ENCODE data around the gene AGO4.
"Not testable (repeated sequence)": the region's sequence is repeated elsewhere in the genome, so short reads cannot be mapped to it uniquely, and the experiment has no call there.

GRCh38 chr1:35776172-35776571 lies 31.6 kb upstream of the AGO4 start:
- not testable (repeated sequence) for TF ChIP-seq EZH2 (IDR thresholded peaks at IDR 0.05; ENCODE audit: low read depth, low read length, severe bottlenecking); POLR2AphosphoS5 (IDR thresholded peaks at IDR 0.05; ENCODE audit: low read depth, low read length); EGR1 (IDR thresholded peaks at IDR 0.05; ENCODE audit: borderline replicate concordance, low read depth, low read length); POLR2A (IDR thresholded peaks at IDR 0.05; ENCODE audit: control extremely low read depth in 1 of 2, low read depth in 2 of 2, low read length in 2 of 2); CHD7 (IDR thresholded peaks at IDR 0.05; ENCODE audit: insufficient replicate concordance, low read length); CTCF (IDR thresholded peaks at IDR 0.05; ENCODE audit: control extremely low read depth in 1 of 3, insufficient read depth in 1 of 3, low read depth in 1 of 3, low read length in 3 of 3); RNF2 (IDR thresholded peaks at IDR 0.05; ENCODE audit: borderline replicate concordance, low read depth, low read length, missing control alignments, poor library complexity, severe bottlenecking); CHD2 (IDR thresholded peaks at IDR 0.05; ENCODE audit: low read length); PHF8 (conservative IDR thresholded peaks at IDR 0.05; ENCODE audit: low read depth, low read length); FOSL1 (IDR thresholded peaks at IDR 0.05; ENCODE audit: insufficient read depth, low read depth, low read length); RAD21 (IDR thresholded peaks at IDR 0.05 in 1 of 2, conservative IDR thresholded peaks at IDR 0.05 in 1 of 2; ENCODE audit: low read depth in 2 of 2, low read length in 2 of 2); YY1 (IDR thresholded peaks at IDR 0.05; ENCODE audit: low read depth, low read length); SIN3A (conservative IDR thresholded peaks at IDR 0.05 in 1 of 2, IDR thresholded peaks at IDR 0.05 in 1 of 2; ENCODE audit: low read depth in 1 of 2, low read length in 2 of 2)
- TF ChIP-seq, protein P1, sequence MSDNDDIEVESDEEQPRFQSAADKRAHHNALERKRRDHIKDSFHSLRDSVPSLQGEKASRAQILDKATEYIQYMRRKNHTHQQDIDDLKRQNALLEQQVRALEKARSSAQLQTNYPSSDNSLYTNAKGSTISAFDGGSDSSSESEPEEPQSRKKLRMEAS (IDR thresholded peaks at IDR 0.05) = not testable (repeated sequence)

All from H1 (cell line).